ENCODE results near the gene KCTD8. TPM values are rescaled to one million over a fixed set of nuclear protein-coding genes. Genes with fewer than 3 reads are reported as not detected.
A peak's percentile ranks its signal among the peaks of the same experiment; 100 is the strongest.

Gene KCTD8
- total RNA-seq, 1 donor from 2014 or later = 7.1 TPM

DNA sequence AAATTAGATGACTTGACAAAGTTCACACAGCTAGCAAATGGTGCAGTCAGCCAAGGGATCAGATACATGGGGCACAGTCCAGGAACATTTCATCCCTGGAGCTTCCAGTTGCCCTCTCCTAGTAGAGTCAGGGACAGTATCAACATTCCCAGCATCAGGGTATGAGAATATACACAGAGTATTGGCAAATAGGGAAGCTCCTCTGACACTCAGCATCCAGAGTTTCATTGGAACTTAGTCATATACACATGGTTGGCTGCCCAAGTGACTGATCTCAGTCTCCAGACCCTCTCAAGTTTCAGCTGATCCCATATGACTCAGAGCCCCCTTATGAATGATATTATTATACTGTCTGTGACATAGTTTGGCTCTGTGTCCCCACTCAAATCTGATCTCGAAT is 13.7 kb upstream of the KCTD8 start:
- Mint-ChIP-seq H3K9me3 (peaks cover 11% of the 10 kb centered on the region), H3K4me3 (no peak overlapping the region), H3K4me1 (no peaks in the 10 kb centered on the region), H3K27ac (no peak overlapping the region), H3K36me3 (no peaks in the 10 kb centered on the region), H3K27me3 (ENCODE audit: low read depth) (peaks cover 30% of the 10 kb centered on the region)
- DNase-seq (ENCODE audit: low spot score in 2 of 2, unreplicated experiment in 2 of 2) = no peak
- TF ChIP-seq, protein P1, sequence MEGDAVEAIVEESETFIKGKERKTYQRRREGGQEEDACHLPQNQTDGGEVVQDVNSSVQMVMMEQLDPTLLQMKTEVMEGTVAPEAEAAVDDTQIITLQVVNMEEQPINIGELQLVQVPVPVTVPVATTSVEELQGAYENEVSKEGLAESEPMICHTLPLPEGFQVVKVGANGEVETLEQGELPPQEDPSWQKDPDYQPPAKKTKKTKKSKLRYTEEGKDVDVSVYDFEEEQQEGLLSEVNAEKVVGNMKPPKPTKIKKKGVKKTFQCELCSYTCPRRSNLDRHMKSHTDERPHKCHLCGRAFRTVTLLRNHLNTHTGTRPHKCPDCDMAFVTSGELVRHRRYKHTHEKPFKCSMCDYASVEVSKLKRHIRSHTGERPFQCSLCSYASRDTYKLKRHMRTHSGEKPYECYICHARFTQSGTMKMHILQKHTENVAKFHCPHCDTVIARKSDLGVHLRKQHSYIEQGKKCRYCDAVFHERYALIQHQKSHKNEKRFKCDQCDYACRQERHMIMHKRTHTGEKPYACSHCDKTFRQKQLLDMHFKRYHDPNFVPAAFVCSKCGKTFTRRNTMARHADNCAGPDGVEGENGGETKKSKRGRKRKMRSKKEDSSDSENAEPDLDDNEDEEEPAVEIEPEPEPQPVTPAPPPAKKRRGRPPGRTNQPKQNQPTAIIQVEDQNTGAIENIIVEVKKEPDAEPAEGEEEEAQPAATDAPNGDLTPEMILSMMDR (IDR thresholded peaks at IDR 0.05; ENCODE audit: unreplicated experiment) = no peak

GRCh38 chr4:44447563-44448504 is 775 bp downstream of the KCTD8 start:
- peak; percentile 25 to 62 for DNase-seq (ENCODE audit: low spot score in 2 of 2, unreplicated experiment in 2 of 2)
- H3K9me3 Mint-ChIP-seq = no peaks in the 10 kb centered on the region
- H3K36me3 Mint-ChIP-seq = no peaks in the 10 kb centered on the region
- TF ChIP-seq, protein P1 (IDR thresholded peaks at IDR 0.05; ENCODE audit: unreplicated experiment) = no peak
- peaks cover 42% of the 10 kb centered on the region for H3K4me1 Mint-ChIP-seq
- H3K27ac Mint-ChIP-seq = no peak overlapping the region
- peak overlapping the region; percentile 77 for H3K4me3 Mint-ChIP-seq
- peaks cover 79% of the 10 kb centered on the region for H3K27me3 Mint-ChIP-seq (ENCODE audit: low read depth)

DNA sequence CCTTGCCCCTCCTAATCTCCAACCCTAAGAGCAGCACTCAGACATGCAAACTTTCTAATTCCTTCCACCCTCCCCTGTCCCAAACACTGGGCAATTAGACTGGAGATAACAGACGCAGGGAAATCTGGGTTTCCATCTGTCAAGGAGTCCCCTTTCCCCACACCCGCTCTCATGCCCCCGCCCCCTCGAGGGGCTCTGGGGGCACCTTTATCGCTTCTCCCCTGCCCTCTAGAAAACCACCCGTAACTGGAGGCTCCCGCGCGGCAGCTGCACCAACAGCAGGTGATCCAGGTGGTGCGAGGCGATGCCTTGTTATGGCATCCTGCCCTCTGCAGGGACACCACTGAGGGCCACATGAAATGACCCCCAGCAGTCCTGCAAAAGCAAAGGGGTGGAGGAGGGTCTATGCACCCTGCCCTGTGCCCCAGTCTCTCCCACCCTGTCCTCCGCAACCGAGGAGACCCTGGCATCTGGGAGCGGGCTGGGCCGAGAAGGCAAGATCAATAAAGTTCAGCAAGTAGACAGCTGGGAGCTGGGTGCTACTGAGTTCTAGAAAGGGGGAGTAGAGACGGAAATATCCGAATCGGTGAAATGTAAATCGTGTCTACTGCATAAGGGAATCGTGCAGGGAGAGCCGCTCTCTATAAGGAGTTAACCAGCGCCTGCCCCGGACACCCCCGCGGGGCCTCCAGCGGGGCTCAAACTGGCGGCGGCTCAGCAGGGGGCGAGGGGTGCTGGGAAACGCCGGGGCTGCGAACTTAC is 1.6 kb downstream of the KCTD8 start:
- H3K9me3 Mint-ChIP-seq = no peaks in the 10 kb centered on the region
- TF ChIP-seq, protein P1 (IDR thresholded peaks at IDR 0.05; ENCODE audit: unreplicated experiment) = no peak
- H3K36me3 Mint-ChIP-seq = no peaks in the 10 kb centered on the region
- H3K4me1 Mint-ChIP-seq = peaks cover 45% of the 10 kb centered on the region
- H3K27ac Mint-ChIP-seq = peak overlapping the region; percentile 18
- peak overlapping the region; percentile 77 for H3K4me3 Mint-ChIP-seq
- DNase-seq (ENCODE audit: low spot score in 2 of 2, unreplicated experiment in 2 of 2) = peak; percentile 16 to 38
- H3K27me3 Mint-ChIP-seq (ENCODE audit: low read depth) = peaks cover 74% of the 10 kb centered on the region

DNA sequence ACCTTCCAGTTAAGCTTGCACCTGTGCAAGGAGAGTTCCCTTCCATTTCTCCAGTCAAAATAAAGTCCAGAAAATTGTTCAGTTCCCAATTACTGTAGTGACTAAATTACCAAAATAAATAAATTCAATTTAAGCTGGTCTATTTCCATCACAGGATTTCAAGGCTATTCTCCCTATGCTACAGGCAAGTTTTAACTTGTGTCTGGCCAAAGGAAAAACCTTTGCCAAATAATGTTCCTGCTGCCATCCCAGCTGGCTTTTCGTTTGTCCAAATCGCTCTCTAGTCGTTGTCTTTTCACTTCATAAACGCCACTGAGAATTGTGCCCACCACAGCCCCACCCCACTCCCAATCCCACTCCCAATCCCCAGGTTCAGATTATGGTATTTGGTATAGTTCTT is 2.4 kb downstream of the KCTD8 start:
- peaks cover 45% of the 10 kb centered on the region for H3K4me1 Mint-ChIP-seq
- H3K4me3 Mint-ChIP-seq = peak overlapping the region; percentile 77
- no peaks in the 10 kb centered on the region for H3K9me3 Mint-ChIP-seq
- H3K27me3 Mint-ChIP-seq (ENCODE audit: low read depth) = peaks cover 66% of the 10 kb centered on the region
- DNase-seq (ENCODE audit: low spot score in 2 of 2, unreplicated experiment in 2 of 2) = no peak
- no peaks in the 10 kb centered on the region for H3K36me3 Mint-ChIP-seq
- H3K27ac Mint-ChIP-seq = no peak overlapping the region
- TF ChIP-seq, protein P1 (IDR thresholded peaks at IDR 0.05; ENCODE audit: unreplicated experiment) = no peak

GRCh38 chr4:44438687-44439086 is 9.9 kb downstream of the KCTD8 start:
- Mint-ChIP-seq H3K27me3 (ENCODE audit: low read depth) (peaks cover 15% of the 10 kb centered on the region), H3K4me1 (peaks cover 15% of the 10 kb centered on the region), H3K9me3 (no peaks in the 10 kb centered on the region), H3K36me3 (no peaks in the 10 kb centered on the region), H3K27ac (no peak overlapping the region), H3K4me3 (no peak overlapping the region)
- DNase-seq (ENCODE audit: low spot score in 2 of 2, unreplicated experiment in 2 of 2) = no peak
- TF ChIP-seq, protein P1 (IDR thresholded peaks at IDR 0.05; ENCODE audit: unreplicated experiment) = no peak

Measured in mesothelial cell of epicardium (in vitro differentiated cells).